Measurements from ENCODE around the gene PLBD1.

Gene PLBD1, protein sequence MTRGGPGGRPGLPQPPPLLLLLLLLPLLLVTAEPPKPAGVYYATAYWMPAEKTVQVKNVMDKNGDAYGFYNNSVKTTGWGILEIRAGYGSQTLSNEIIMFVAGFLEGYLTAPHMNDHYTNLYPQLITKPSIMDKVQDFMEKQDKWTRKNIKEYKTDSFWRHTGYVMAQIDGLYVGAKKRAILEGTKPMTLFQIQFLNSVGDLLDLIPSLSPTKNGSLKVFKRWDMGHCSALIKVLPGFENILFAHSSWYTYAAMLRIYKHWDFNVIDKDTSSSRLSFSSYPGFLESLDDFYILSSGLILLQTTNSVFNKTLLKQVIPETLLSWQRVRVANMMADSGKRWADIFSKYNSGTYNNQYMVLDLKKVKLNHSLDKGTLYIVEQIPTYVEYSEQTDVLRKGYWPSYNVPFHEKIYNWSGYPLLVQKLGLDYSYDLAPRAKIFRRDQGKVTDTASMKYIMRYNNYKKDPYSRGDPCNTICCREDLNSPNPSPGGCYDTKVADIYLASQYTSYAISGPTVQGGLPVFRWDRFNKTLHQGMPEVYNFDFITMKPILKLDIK

DNA sequence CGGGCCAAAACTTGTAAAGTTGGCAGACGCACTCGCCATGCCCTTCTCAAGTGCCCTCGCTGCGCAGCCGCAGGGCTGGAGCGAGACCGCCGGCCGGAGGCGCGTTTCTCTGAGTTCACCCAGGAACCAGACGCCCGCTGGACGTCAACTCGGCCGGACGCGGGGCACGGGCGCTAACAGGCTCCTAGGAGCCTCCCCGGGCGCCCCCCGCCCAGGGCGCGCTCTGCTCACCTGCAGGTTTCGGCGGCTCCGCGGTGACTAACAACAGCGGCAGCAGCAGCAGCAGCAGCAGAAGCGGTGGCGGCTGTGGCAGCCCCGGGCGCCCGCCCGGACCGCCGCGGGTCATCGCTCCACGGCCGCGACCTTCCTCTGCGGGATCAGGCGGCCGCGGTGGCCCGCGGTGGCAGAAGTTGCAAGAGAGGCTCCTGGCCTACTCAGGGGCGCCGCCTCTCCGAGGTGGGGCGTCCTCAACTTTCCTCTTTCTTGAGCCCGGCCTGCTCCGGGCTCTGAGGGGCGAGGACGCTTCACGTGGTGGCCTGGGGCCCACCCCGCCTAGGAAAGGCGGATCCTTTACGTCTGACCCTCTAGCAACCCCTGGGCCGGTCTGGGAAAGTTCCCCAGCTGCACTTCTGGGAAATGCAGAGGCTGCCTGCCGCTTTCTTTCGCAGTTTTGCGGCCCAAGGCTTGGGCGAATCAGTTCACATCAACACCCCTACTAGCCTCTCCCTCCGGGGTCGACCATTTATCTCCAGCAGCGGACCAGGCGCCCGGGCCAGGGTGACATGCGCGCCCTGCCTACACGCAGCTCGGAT is at the start of gene PLBD1:
TSS of gene PLBD1 (minus strand) at position 533 of the 812 bp plus-strand sequence. CDS start at position 346, 187 bp downstream.
- DNase-seq: no peak

GRCh38 chr12:14614704-14615121 is 47.0 kb upstream of the PLBD1 start:
- no peak for DNase-seq

GRCh38 chr12:14613718-14614117 is 46.0 kb upstream of the PLBD1 start:
- no peak for DNase-seq

GRCh38 chr12:14612898-14613445 is 45.3 kb upstream of the PLBD1 start:
- DNase-seq: no peak

GRCh38 chr12:14612250-14612649 is 44.6 kb upstream of the PLBD1 start:
- no peak for DNase-seq

GRCh38 chr12:14611640-14612203 is 44.0 kb upstream of the PLBD1 start:
- no peak for DNase-seq

DNA sequence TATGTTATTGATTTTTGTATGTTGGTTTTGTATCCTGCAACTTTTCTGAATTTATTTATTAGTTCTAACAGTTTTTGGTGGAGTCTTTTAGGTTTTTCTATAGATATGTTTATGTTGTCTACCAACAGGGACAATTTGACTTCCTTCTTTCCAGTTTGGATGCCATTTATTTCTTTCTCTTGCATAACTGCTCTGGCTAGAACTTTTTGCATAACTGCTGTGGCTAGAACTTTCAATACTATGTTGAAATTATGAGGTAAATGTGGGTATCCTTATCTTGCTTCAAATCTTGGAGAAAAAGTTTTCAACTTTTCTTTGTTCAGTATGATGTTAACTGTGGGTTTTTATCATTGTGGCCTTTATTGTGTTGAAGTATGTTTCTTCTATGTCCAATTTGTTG is 39.9 kb upstream of the PLBD1 start:
- peak; percentile 89 to 91 for DNase-seq

GRCh38 chr12:14605401-14605989 is 37.8 kb upstream of the PLBD1 start:
- DNase-seq: peak in 1 of 2 experiments; percentile 31

- no peak for DNase-seq
Observed at GRCh38 chr12:14601692-14602478, 34.2 kb upstream of the PLBD1 start.

DNA sequence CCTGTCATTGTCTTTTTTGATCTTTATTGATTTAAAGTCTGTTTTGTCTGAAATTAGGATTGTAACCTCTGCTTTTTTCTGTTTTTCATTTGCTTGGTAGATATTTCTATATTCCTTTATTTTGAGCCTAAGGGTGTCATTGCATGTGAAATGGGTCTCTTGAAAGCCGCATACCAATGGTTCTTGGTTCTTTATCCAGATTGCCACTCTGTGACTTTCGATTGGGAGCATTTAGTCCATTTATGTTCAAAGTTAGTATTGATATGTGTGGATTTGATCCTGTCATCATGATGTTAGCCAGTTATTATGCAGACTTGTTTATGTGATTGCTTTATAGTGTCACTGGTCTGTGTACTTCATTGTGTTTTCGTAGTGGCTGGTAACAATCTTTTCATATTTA is 29.8 kb upstream of the PLBD1 start:
- DNase-seq: no peak

GRCh38 chr12:14591719-14592118 is 24.0 kb upstream of the PLBD1 start:
- DNase-seq: no peak

DNA sequence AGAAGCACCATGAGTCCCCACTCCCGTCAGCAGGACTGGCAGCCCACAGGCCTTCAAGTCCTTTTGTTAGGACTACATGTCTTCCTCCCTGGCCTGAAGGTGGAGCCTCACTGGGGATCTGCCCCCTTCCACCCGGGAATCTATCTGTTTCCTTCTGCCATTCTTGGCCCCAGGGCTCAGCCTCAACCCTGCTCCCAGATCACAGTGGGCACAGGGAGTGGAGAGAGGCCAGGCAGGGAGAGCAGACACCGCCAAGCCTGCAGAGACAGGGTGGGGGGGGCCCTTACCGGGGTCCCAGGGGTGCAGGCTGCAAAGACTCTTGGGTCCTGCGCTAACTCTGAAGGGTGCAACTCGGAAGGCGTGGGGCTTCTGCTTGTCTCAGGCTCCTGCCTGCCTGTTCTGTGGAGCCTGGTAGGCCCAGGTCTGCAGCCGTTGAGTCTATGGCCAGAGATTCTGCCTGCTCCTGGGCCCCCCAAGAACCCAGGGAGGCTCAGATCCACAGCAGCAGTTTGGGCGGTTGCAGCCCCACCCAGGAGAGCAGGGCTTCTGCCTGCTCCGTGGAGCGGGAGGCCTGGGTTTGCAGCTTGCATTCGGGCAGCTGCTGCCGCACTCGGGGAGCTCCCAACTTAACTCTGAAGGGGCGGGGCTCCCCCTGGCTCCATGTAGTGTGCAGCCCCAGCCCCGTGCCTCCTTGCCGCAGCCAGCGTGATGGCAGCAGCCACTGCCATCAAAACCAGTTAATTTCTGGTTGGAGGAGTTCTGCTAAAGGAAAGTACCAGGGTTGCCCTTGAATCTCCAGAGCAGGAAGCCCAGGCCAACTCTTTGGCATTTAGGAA is 21.7 kb upstream of the PLBD1 start:
- DNase-seq: no peak

DNA sequence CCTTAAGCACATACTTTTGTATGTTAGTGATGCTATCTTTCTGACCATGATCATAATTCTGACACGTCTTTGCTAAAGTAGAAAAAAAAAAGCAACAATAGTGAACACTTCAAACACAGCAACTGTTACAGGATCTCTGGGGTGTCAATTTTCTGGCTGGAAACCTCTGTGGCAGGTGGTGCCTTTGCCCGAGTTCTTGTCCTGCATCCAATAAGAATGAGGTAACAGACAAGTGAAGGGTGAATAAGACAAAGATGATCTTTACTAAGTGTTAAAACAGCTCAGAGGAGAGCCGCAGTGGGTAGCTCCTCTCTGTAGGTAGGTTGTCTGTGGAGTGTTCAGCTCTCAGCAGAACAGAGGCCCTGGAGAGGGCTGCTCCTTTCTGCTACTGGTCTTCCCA is 20.9 kb upstream of the PLBD1 start:
- DNase-seq: no peak

DNA sequence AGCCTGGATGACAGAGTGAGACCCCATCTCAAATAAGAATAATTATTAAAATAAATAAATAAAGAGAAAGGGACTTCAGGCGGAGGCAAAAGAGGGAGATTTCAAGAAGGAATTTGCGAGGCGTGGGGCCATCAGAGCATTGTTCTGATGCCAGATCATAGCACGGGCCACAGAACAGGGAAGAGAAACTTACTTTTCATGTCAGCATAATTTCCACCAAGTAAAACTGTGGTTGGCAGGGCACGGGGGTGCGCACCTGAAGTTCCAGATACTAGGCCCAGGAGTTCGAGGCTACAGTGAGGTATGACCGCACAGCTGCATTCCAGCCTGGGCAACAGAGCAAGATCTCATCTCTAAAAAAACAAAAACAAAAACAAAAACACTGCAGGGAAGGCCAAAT is 11.0 kb upstream of the PLBD1 start:
- no peak for DNase-seq

- DNase-seq: peak; percentile 92 to 96
Observed at GRCh38 chr12:14577344-14577743, 9.7 kb upstream of the PLBD1 start.

GRCh38 chr12:14576896-14577295 is 9.2 kb upstream of the PLBD1 start:
- DNase-seq: no peak

DNA sequence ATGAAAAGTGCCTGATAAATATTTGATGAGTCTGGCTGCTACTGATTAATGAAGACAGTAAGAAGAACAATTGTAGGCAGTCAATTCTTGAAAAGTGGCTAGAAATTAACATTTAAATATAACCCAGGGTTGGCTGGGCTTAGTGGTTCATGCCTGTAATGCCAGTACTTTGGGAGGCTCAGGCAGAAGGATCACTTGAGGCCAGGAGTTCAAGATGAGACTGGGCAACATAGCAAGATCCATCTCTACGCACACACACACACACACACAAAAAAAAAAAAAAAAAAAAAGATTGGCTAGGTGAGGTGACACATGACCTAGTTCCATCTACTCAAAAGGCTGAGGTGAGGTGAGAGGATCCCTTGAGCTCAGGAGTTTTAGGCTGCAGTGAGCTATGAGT is 7.9 kb upstream of the PLBD1 start:
- DNase-seq: no peak

- DNase-seq: no peak
Observed at GRCh38 chr12:14573118-14573517, 5.4 kb upstream of the PLBD1 start.

GRCh38 chr12:14572401-14572800 is 4.7 kb upstream of the PLBD1 start:
- DNase-seq: peak; percentile 18 to 29

DNA sequence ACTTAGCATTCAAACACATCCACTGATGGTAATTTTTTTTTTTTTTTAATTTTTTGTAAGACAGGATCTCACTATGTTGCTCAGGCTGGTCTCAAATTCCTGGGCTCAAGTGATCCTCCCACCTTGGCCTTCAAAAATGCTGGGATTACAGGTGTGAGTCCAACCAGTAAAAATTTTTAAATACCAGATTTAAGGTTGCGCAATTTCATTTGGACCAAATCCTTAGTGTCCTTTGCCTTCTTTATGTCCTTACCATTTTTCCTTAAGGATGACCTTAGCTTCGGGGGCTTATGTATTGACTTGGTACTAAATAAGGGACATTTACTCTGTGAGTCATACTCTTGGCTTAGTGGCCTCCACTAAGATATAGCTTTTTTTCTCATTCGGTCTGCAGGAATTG is 4.1 kb upstream of the PLBD1 start:
- no peak for DNase-seq

DNA sequence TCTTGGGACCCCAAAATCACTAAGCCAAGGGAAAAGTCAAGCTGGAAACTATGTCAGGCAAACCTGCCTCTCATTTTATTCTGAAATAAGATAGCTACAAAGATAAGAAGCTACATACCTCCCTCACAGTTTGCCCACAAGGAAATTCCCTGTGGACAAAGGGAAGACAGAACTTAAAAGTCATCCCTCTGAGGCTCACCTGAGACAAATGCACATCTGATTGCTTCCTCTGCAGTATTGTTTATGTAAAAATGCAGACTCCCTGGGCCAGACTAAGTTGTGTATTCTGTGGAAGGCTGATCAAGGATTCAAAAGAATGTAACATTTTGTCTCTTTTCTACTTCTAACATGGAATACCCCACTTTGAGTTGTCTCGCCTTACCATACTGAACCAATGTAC is 2.5 kb upstream of the PLBD1 start:
- DNase-seq: no peak
